ENCODE results near the gene U2AF1.
"Not testable (repeated sequence)": the region's sequence is repeated elsewhere in the genome, so short reads cannot be mapped to it uniquely, and the experiment has no call there.

GRCh38 chr21:43066690-43067089 lies 40.7 kb downstream of the U2AF1 start:
- TF ChIP-seq CTCF, EP300, POLR2A (IDR thresholded peaks at IDR 0.05): not testable (repeated sequence)

Data from tibial nerve (tissue), 4 donors.